ENCODE measurements around the gene KLK3.
"Not testable (repeated sequence)": the region's sequence is repeated elsewhere in the genome, so short reads cannot be mapped to it uniquely, and the experiment has no call there.

Gene KLK3

DNA sequence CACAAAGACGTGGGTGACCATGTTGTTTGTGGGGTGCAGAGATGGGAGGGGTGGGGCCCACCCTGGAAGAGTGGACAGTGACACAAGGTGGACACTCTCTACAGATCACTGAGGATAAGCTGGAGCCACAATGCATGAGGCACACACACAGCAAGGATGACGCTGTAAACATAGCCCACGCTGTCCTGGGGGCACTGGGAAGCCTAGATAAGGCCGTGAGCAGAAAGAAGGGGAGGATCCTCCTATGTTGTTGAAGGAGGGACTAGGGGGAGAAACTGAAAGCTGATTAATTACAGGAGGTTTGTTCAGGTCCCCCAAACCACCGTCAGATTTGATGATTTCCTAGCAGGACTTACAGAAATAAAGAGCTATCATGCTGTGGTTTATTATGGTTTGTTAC is 24.1 kb downstream of the KLK3 start:
- Mint-ChIP-seq H3K4me3 (no peak overlapping the region), H3K27ac (ENCODE audit: low read depth) (no peak overlapping the region), H3K9me3 (no peaks in the 10 kb centered on the region), H3K36me3 (ENCODE audit: insufficient read depth) (peaks cover 2% of the 10 kb centered on the region), H3K4me1 (no peaks in the 10 kb centered on the region), H3K27me3 (peaks cover 42% of the 10 kb centered on the region)
- ATAC-seq (replicated peaks; ENCODE audit: extremely low read depth, poor library complexity, severe bottlenecking) = no peak
- no peak for DNase-seq (ENCODE audit: low spot score in 2 of 2)

DNA sequence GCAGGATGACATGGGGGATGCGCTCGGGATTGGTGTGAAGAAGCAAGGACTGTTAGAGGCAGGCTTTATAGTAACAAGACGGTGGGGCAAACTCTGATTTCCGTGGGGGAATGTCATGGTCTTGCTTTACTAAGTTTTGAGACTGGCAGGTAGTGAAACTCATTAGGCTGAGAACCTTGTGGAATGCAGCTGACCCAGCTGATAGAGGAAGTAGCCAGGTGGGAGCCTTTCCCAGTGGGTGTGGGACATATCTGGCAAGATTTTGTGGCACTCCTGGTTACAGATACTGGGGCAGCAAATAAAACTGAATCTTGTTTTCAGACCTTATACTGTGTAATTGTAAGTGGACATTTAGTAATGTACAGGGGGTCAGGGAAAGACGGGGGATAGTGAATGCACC is 25.5 kb downstream of the KLK3 start:
- Mint-ChIP-seq H3K4me3 (no peak overlapping the region), H3K4me1 (no peaks in the 10 kb centered on the region), H3K36me3 (ENCODE audit: insufficient read depth) (peaks cover 2% of the 10 kb centered on the region), H3K9me3 (no peaks in the 10 kb centered on the region), H3K27ac (ENCODE audit: low read depth) (no peak overlapping the region), H3K27me3 (peaks cover 48% of the 10 kb centered on the region)
- DNase-seq (ENCODE audit: low spot score in 2 of 2) = no peak
- ATAC-seq (replicated peaks; ENCODE audit: extremely low read depth, poor library complexity, severe bottlenecking) = no peak

DNA sequence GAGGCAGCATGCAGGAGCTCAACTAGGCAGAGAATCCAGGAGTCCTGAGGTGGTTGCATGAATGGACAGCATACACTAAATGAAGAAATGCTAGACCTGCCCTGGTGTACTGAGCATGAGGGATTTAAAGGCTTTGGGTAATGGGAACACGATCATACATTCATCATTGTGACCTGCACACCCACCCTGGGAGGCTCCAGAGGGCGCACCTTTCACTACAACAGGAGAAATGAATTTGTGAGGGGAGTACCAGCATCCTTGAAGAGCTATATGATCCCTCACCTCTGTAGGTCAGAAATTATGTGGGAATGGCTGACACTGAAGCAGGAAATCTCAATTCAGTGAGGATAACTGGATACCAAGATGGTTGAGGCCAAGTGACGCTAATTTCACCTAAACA is 27.5 kb downstream of the KLK3 start:
- Mint-ChIP-seq H3K4me1 (no peaks in the 10 kb centered on the region), H3K36me3 (ENCODE audit: insufficient read depth) (peaks cover 2% of the 10 kb centered on the region), H3K4me3 (no peak overlapping the region), H3K9me3 (no peaks in the 10 kb centered on the region), H3K27me3 (peaks cover 67% of the 10 kb centered on the region), H3K27ac (ENCODE audit: low read depth) (no peak overlapping the region)
- no peak for DNase-seq (ENCODE audit: low spot score in 2 of 2)
- ATAC-seq (replicated peaks; ENCODE audit: extremely low read depth, poor library complexity, severe bottlenecking) = no peak

DNA sequence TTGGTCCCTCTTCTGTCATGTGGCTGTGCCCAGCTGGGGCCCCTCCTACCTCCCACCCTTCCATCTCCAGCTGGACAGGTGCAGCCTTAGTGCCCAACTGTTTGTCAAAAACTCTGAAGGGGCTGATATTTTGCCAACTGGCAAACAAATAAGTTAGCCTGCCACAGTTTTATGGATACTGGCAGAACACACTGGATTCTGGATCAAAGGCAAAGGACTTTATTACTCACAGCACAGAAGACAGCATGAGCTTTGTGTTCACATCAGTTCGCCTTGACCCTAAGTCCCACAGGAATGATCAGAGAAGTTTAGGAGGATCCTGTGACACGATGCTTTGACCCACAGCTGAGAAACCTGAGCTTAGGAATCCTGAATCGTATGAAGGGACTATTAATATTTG is 34.9 kb downstream of the KLK3 start:
- no peak for ATAC-seq (replicated peaks; ENCODE audit: extremely low read depth, poor library complexity, severe bottlenecking)
- H3K4me1 Mint-ChIP-seq = no peaks in the 10 kb centered on the region

DNA sequence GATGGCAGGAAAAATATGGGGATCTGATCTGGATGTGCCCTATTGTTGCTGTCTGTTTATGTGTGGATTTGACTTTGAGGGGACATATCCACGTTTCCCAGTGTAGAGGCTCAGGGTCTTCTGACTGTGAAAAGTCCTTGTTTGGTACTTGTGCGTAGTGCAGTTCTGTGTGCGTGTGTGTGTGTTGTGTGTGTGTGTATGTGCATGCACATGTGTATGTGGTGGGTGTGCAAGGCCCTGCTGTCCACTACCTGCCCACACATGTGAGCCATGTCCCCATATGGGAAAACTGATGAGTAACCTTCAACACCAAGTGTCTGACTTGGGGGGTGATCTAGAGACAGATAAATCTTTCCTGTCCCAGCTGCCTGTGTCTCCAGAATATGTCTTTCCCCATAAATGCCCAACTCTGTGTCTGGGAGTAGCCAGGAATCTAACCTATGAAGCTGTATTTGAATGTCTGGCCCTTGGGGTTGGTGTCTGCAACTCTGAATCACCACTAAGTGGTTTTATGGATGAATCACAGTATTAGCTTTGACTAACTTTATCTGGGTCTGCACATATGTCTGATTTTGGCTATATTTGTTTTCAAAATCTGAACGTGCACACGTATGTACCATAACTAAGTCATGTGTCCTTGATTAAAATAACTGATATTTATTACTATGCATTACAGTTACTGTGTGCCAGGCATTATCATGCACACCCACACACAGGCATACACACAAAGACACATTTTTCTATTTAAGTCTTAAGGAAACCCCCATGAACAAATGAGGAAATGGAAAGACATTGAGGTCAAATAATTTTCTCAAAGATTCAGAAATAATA is 35.9 kb downstream of the KLK3 start:
- DNase-seq (ENCODE audit: low spot score in 2 of 2) = no peak
- Mint-ChIP-seq H3K27ac (ENCODE audit: low read depth) (no peak overlapping the region), H3K36me3 (ENCODE audit: insufficient read depth) (no peaks in the 10 kb centered on the region), H3K4me3 (no peak overlapping the region), H3K27me3 (peaks cover 65% of the 10 kb centered on the region), H3K4me1 (no peaks in the 10 kb centered on the region), H3K9me3 (peaks cover 5% of the 10 kb centered on the region)
- no peak for ATAC-seq (replicated peaks; ENCODE audit: extremely low read depth, poor library complexity, severe bottlenecking)

More for the DNA sequence above, 34.9 kb downstream of the KLK3 start:
- H3K36me3 Mint-ChIP-seq (ENCODE audit: insufficient read depth) = no peaks in the 10 kb centered on the region
- H3K9me3 Mint-ChIP-seq = no peaks in the 10 kb centered on the region
- H3K27ac Mint-ChIP-seq (ENCODE audit: low read depth) = no peak overlapping the region
- H3K4me3 Mint-ChIP-seq = no peak overlapping the region
- peaks cover 66% of the 10 kb centered on the region for H3K27me3 Mint-ChIP-seq
- DNase-seq (ENCODE audit: low spot score in 2 of 2) = no peak

DNA sequence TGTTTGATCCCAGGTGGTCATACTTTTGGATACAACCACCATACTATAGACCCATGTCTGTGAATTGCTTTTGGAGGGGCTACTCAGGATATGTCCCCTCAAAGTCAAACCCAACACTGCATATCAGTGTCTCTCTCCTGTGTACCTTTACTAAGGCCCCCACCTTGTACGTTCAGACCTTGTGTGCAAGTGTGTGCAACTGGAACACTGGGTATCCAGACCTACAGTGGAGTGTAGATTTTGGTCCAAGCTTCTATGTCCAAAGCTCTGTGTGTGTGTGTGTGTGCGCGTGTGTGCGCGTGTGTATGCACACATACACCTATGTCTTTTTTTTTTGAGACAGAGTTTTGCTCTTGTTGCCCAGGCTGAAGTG is 36.5 kb downstream of the KLK3 start:
- Mint-ChIP-seq H3K4me3 (no peak overlapping the region), H3K36me3 (ENCODE audit: insufficient read depth) (no peaks in the 10 kb centered on the region), H3K27ac (ENCODE audit: low read depth) (no peak overlapping the region), H3K4me1 (no peaks in the 10 kb centered on the region), H3K9me3 (peaks cover 5% of the 10 kb centered on the region), H3K27me3 (peaks cover 61% of the 10 kb centered on the region)
- DNase-seq (ENCODE audit: low spot score in 2 of 2) (no peak), ATAC-seq (replicated peaks; ENCODE audit: extremely low read depth, poor library complexity, severe bottlenecking) (no peak)

DNA sequence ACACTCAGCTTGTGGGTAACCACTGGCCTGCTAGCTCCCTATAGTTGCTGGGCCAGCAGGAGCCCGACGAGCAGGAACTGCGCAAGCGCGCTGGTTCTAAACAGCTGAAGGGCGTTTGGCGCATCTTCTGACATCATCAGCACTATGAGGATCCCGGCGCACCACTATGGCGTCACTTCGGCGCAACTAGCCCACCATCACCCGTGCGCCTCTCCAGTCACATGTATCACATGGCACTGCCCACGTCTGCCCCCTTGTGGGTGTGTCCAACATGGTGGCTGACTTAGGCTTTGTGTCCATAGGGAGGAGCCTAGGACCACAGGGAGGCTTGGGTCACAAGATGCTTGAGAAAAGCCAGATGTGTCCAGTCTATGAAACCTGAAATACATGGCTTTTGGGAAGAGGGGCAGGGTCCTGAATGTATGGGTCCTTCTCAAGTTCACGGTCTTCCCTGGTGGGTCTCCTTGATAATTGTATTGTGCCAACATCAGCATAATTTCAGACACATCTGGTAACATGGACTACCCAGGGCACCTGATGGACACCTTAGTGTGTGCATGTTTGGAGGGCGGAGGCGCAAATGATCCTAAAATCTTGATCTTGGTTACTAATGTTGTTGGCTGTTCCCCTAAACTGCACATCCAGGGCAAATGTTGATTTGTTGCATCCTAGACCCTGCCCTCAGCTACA is 38.5 kb downstream of the KLK3 start:
- H3K9me3 Mint-ChIP-seq = peaks cover 5% of the 10 kb centered on the region
- no peaks in the 10 kb centered on the region for H3K36me3 Mint-ChIP-seq (ENCODE audit: insufficient read depth)
- DNase-seq (ENCODE audit: low spot score in 2 of 2) (no peak), ATAC-seq (replicated peaks; ENCODE audit: extremely low read depth, poor library complexity, severe bottlenecking) (no peak)
- no peaks in the 10 kb centered on the region for H3K4me1 Mint-ChIP-seq
- H3K27me3 Mint-ChIP-seq = peaks cover 61% of the 10 kb centered on the region
- no peak overlapping the region for H3K27ac Mint-ChIP-seq (ENCODE audit: low read depth)
- H3K4me3 Mint-ChIP-seq = no peak overlapping the region

DNA sequence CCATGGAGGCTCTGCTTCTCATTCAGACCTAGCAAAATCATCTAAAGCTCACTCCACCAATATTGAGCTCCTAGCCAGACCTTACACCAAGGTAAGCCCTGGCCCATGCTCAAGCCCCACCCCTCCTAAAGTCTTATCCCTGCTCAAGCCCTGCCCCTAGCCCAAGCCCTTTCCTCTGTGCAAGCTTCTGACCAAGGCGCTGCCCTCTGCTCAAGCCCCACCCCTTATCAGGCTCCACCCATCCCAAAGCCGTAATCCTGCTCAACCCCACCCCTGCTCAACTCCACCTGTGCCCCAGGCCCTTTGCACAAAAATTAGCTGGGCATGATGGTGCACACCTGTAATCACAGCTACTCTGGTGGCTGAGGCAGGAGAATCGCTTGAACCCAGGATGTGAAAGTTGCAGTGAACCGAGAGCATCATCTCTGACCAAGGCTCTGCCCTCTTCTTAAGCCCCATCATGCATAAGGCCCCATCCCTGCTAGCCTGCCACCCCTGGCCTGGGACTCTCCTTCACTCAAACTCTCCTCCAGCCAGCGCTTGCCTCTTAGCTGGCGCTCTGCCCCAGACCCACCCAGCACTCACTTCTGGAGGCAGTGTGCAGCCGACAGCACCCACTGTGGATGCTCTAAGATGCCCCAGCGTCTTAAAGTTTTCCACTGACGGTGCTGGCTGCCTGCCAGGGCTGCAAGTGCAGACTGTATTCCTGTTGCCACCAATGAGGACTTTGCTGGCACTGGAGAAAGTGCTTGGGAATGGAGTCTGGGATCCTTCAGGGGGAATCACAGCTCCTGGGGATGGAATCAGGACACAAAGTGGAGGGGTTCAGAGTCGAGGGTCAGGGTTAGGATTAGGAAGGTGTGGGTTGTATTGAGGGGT is 40.0 kb downstream of the KLK3 start:
- H3K4me3 Mint-ChIP-seq = no peak overlapping the region
- no peaks in the 10 kb centered on the region for H3K36me3 Mint-ChIP-seq (ENCODE audit: insufficient read depth)
- DNase-seq (ENCODE audit: low spot score in 2 of 2) (no peak), ATAC-seq (replicated peaks; ENCODE audit: extremely low read depth, poor library complexity, severe bottlenecking) (no peak)
- peaks cover 5% of the 10 kb centered on the region for H3K9me3 Mint-ChIP-seq
- peaks cover 49% of the 10 kb centered on the region for H3K27me3 Mint-ChIP-seq
- H3K4me1 Mint-ChIP-seq = no peaks in the 10 kb centered on the region
- no peak overlapping the region for H3K27ac Mint-ChIP-seq (ENCODE audit: low read depth)

DNA sequence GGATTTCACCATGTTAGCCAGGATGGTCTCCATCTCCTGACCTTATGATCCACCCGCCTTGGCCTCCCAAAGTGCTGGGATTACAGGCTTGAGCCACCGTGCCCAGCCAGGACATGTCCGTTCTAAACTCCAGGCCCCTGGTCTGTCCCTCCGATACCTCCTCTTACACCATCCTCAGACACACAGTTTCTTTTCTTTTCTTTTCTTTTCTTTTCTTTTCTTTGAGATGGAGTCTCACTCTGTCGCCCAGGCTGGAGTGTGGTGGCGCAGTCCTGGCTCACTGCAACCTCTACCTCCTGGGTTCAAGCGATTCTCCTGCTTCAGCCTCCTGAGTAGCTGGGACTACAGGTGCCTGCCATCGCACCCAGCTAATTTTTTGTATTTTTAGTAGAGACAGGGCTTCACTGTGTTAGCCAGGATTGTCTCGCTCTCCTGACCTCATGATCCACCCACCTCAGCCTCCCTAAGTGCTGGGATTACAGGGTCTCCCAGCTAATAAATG is 41.4 kb downstream of the KLK3 start:
- H3K4me3 Mint-ChIP-seq; H3K36me3 Mint-ChIP-seq (ENCODE audit: insufficient read depth); H3K4me1 Mint-ChIP-seq; H3K9me3 Mint-ChIP-seq; ATAC-seq (replicated peaks; ENCODE audit: extremely low read depth, poor library complexity, severe bottlenecking); H3K27ac Mint-ChIP-seq (ENCODE audit: low read depth); DNase-seq (ENCODE audit: low spot score in 2 of 2): not testable (repeated sequence)
- H3K27me3 Mint-ChIP-seq = peaks cover 51% of the 10 kb centered on the region

DNA sequence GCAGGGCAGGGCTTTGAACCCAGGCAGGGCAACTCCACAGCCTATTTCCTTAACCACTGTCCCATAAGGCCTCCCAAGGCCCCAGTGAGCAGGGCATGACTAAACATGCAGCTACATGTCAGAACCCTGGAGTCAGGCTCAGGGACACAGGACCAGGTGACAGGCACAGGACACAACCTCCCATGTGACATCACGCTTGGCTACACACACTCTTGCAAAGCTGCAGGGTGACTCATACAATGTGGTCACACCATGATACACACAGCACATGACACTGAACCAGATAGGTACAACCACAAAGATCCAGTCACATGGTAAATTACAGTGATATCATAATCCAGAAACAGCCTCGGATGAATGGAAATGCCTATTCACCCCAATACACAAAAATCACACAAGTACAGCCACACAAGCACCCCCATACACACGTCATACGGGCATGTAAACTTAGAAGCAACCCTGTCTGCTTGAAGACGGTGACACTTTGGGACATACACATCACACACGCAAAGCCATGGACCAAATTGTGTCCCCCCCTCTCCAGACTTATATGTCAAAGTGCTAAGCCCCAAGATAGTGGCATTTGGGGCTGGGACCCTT is 42.0 kb downstream of the KLK3 start:
- Mint-ChIP-seq H3K27me3 (peaks cover 54% of the 10 kb centered on the region), H3K4me1 (no peaks in the 10 kb centered on the region), H3K36me3 (ENCODE audit: insufficient read depth) (no peaks in the 10 kb centered on the region), H3K27ac (ENCODE audit: low read depth) (no peak overlapping the region), H3K4me3 (no peak overlapping the region), H3K9me3 (peaks cover 5% of the 10 kb centered on the region)
- ATAC-seq (replicated peaks; ENCODE audit: extremely low read depth, poor library complexity, severe bottlenecking) (no peak), DNase-seq (ENCODE audit: low spot score in 2 of 2) (no peak)

DNA sequence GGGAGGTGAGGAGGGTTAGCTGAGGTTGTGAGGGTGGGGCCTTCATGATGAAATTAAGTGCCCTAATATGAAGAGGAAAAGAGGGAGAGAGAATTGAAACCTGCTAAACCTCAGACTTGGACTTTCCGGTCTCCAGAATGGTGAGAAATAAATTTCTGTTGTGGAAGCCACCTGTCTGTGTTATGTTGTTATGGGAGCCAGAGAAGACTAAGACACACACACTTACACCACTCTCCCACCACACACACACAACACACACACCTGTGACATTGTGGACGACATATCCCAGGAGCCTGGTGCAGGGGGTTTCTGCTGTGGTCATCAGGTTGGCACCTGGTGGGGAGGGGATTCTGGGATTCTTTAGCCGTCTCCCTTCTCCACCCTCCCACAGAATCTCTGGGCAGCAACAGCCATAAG is 42.5 kb downstream of the KLK3 start:
- no peak overlapping the region for H3K4me3 Mint-ChIP-seq
- H3K27ac Mint-ChIP-seq (ENCODE audit: low read depth) = no peak overlapping the region
- ATAC-seq (replicated peaks; ENCODE audit: extremely low read depth, poor library complexity, severe bottlenecking) (no peak), DNase-seq (ENCODE audit: low spot score in 2 of 2) (no peak)
- H3K27me3 Mint-ChIP-seq = peaks cover 51% of the 10 kb centered on the region
- no peaks in the 10 kb centered on the region for H3K36me3 Mint-ChIP-seq (ENCODE audit: insufficient read depth)
- H3K4me1 Mint-ChIP-seq = no peaks in the 10 kb centered on the region
- peaks cover 5% of the 10 kb centered on the region for H3K9me3 Mint-ChIP-seq

DNA sequence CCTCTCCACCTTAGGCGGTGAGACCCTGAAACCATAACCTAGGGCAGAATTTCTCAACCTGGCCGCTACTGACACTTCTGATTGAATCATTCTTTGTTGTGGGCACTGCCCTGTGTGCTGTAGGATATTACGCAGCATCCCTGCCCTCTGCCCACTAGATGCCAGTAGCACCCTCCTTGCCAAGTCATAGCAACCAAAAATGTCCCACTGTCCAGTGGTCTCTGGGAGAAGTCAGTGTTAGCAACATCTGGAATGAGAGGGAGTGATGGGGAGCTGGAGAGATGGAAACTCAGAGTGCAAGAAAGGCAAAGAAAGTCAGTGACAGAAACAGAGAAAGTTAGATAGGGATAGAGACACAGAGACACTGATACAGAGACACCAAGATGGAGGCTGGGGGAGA is 42.9 kb downstream of the KLK3 start:
- Mint-ChIP-seq H3K27me3 (peaks cover 47% of the 10 kb centered on the region), H3K4me3 (no peak overlapping the region), H3K27ac (ENCODE audit: low read depth) (no peak overlapping the region), H3K36me3 (ENCODE audit: insufficient read depth) (no peaks in the 10 kb centered on the region), H3K9me3 (peaks cover 5% of the 10 kb centered on the region), H3K4me1 (no peaks in the 10 kb centered on the region)
- ATAC-seq (replicated peaks; ENCODE audit: extremely low read depth, poor library complexity, severe bottlenecking) (no peak), DNase-seq (ENCODE audit: low spot score in 2 of 2) (no peak)

Data from central memory CD8-positive, alpha-beta T cell (primary cell).